Neural progenitor cell (in vitro differentiated cells): ENCODE measurements around the gene SPAG9. TPM values are rescaled to one million over a fixed set of nuclear protein-coding genes. Genes with fewer than 3 reads are reported as not detected.

Experiments used
- DNase-seq: peaks from one replicate; pipeline ENCODE4 v3.0.0-alpha.2; 2016; ENCODE audit warnings: low spot score
- H2AFZ ChIP-seq: fragments of 200-600 bp; sonication (generic); replicated peaks from 2 replicates; pipeline ENCODE4 v1.6.1; 2016; ENCODE audit warnings: antibody characterized with exemption
- H3F3A ChIP-seq: fragments of 200-600 bp; sonication (generic); 2 replicates; pipeline ENCODE4 v1.6.1; 2016; ENCODE audit warnings: antibody characterized with exemption, low read depth
- H3K27ac ChIP-seq: fragments of 200-600 bp; sonication (generic); 2 replicates; pipeline ENCODE4 v1.5.1; 2016; ENCODE audit warnings: mild to moderate bottlenecking
- H3K27me3 ChIP-seq: fragments of 200-600 bp; sonication (generic); 2 replicates; pipeline ENCODE4 v1.6.1; 2016; ENCODE audit warnings: mild to moderate bottlenecking, moderate library complexity
- H3K36me3 ChIP-seq: fragments of 200-600 bp; sonication (generic); 2 replicates; pipeline ENCODE4 v1.5.1; 2016
- H3K4me1 ChIP-seq: fragments of 200-600 bp; sonication (generic); 2 replicates; pipeline ENCODE4 v1.6.1; 2016; ENCODE audit warnings: mixed run types
- H3K4me2 ChIP-seq: fragments of 200-600 bp; sonication (generic); 2 replicates; pipeline ENCODE4 v1.6.1; 2016
- H3K4me3 ChIP-seq: fragments of 200-600 bp; sonication (generic); 2 replicates; pipeline ENCODE4 v1.5.1; 2016
- H3K79me2 ChIP-seq: fragments of 200-600 bp; sonication (generic); 2 replicates; pipeline ENCODE4 v1.6.1; 2016; ENCODE audit warnings: low read depth
- H3K9ac ChIP-seq: fragments of 200-600 bp; sonication (generic); 2 replicates; pipeline ENCODE4 v1.6.1; 2016
- H3K9me3 ChIP-seq: fragments of 200-600 bp; sonication (generic); 2 replicates; pipeline ENCODE4 v1.5.1; 2016; ENCODE audit warnings: low read depth
- H4K20me1 ChIP-seq: fragments of 200-600 bp; sonication (generic); 2 replicates; pipeline ENCODE4 v1.6.1; 2016; ENCODE audit warnings: low read depth
- H3K27ac Mint-ChIP-seq: 3 replicates; pipeline ENCODE4 v1.8.0; 2021; ENCODE audit warnings: mixed read lengths
- H3K27me3 Mint-ChIP-seq: 2 replicates; pipeline ENCODE4 v1.8.0; 2022; ENCODE audit warnings: low read depth, mild to moderate bottlenecking, inconsistent platforms, moderate library complexity, mixed read lengths; ENCODE audit not compliant: insufficient read depth
- H3K36me3 Mint-ChIP-seq: 3 replicates; pipeline ENCODE4 v1.8.0; 2021; ENCODE audit warnings: mixed read lengths
- H3K4me1 Mint-ChIP-seq: 3 replicates; pipeline ENCODE4 v1.8.0; 2021; ENCODE audit warnings: mixed read lengths
- H3K4me3 Mint-ChIP-seq: 3 replicates; pipeline ENCODE4 v1.8.0; 2021; ENCODE audit warnings: mild to moderate bottlenecking, moderate library complexity, mixed read lengths
- H3K9me3 Mint-ChIP-seq: 3 replicates; pipeline ENCODE4 v1.8.0; 2020; ENCODE audit warnings: mixed read lengths
- EZH2 ChIP-seq: fragments of 200-600 bp; sonication (generic); IDR thresholded peaks from 2 replicates; pipeline ENCODE4 v1.6.1; 2017; ENCODE audit warnings: antibody characterized with exemption, mild to moderate bottlenecking, moderate library complexity
- EZH2phosphoT487 ChIP-seq: fragments of 200-600 bp; sonication (generic); IDR thresholded peaks from 2 replicates; pipeline ENCODE4 v1.6.1; 2017; ENCODE audit warnings: antibody characterized with exemption
- total RNA-seq: library from RNA; depleted of rRNA; stranded (reverse); fragments of >200 nt; gene quantifications from 2 replicates; pipeline ENCODE4 v1.2.3, GENCODE V29; 2015; ENCODE audit warnings: low replicate concordance
- TF ChIP-seq, protein P1 (sequence below): fragments of 200-600 bp; sonication (generic); IDR thresholded peaks from 2 replicates; pipeline ENCODE4 v1.5.1; 2017; ENCODE audit warnings: antibody characterized with exemption, mild to moderate bottlenecking

Gene SPAG9
- total RNA-seq, 1 donor from 2014 or later: 99.5 TPM

DNA sequence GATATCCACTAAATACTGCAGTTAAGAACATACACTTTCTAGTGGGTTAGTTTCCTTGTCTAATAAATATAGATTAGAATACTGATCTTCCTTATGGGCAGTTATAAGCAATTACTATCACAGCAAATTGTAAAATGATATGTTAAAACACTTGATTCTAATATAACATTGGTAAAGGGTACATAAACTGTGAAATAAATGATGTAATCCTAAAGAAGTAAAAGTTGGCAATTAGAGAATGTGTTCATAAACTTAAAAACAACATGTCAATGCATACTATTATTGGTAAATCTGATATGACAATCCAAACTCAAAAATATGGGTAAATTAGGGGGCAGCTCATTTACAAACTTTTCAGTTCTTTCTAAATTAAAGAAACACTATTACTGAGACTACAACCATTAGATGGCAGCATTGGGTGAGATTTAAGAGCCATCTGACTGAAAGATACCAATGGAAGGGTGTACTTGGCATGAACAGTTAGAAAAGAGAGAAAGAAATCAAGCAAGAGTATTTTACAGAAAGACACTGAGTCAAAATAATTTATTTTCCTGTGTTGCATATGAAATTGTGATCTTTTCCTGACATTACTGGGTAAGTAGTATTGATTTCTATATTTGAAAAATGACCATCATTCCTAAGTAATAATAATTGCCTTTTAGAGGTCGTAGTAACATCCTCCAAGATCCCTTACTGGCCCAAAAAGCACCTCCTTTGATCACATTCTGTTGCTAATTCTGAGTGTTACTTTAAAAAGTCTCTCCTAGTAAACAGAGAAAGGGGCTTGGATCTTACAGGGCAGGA is 119.6 kb downstream of the SPAG9 start:
- Histone ChIP-seq H3K4me1 (no peaks in the 10 kb centered on the region), H4K20me1 (no peaks in the 10 kb centered on the region), H3K36me3 (peaks cover 27% of the 10 kb centered on the region), H3K4me2 (no peak overlapping the region), H3K9ac (no peak overlapping the region), H3K27ac (no peak overlapping the region), H3K9me3 (no peaks in the 10 kb centered on the region), H3K79me2 (no peaks in the 10 kb centered on the region), H3F3A (peaks cover 9% of the 10 kb centered on the region), H3K4me3 (no peak overlapping the region), H3K27me3 (no peaks in the 10 kb centered on the region), H2AFZ (no peak overlapping the region)
- TF ChIP-seq EZH2phosphoT487 (no peak), EZH2 (no peak)
- TF ChIP-seq, protein P1, sequence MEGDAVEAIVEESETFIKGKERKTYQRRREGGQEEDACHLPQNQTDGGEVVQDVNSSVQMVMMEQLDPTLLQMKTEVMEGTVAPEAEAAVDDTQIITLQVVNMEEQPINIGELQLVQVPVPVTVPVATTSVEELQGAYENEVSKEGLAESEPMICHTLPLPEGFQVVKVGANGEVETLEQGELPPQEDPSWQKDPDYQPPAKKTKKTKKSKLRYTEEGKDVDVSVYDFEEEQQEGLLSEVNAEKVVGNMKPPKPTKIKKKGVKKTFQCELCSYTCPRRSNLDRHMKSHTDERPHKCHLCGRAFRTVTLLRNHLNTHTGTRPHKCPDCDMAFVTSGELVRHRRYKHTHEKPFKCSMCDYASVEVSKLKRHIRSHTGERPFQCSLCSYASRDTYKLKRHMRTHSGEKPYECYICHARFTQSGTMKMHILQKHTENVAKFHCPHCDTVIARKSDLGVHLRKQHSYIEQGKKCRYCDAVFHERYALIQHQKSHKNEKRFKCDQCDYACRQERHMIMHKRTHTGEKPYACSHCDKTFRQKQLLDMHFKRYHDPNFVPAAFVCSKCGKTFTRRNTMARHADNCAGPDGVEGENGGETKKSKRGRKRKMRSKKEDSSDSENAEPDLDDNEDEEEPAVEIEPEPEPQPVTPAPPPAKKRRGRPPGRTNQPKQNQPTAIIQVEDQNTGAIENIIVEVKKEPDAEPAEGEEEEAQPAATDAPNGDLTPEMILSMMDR: peak; percentile 72
- no peaks in the 10 kb centered on the region for H3K27me3 Mint-ChIP-seq
- peaks cover 18% of the 10 kb centered on the region for H3K36me3 Mint-ChIP-seq
- DNase-seq: peak; percentile 70
- H3K27ac Mint-ChIP-seq: no peak overlapping the region
- H3K4me3 Mint-ChIP-seq: no peak overlapping the region
- H3K4me1 Mint-ChIP-seq: no peaks in the 10 kb centered on the region
- H3K9me3 Mint-ChIP-seq: no peaks in the 10 kb centered on the region

DNA sequence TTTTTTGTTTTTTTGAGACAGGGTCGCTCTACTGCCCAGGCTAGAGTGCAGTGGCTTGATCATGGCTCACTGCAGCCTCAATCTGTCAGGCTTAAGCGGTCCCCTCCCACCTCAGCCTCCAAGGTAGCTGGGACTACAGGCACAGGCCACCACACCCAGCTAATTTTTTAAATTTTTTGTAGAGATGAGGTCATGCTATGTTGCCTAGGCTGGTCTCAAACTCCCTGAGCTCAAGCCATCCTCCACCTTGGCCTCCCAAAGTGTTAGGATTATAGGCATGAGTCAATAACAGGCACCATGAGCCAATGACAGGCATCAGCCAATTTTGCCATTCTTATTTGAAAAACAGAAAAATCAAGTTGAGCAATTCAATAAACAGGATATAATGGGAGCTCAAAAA is 125.0 kb downstream of the SPAG9 start:
- peaks cover 38% of the 10 kb centered on the region for H3K36me3 ChIP-seq
- no peak overlapping the region for H2AFZ ChIP-seq
- no peak overlapping the region for H3K27ac Mint-ChIP-seq
- H3K4me1 Mint-ChIP-seq: no peaks in the 10 kb centered on the region
- DNase-seq: no peak
- H3K27me3 ChIP-seq: no peaks in the 10 kb centered on the region
- H3K4me2 ChIP-seq: no peak overlapping the region
- no peak overlapping the region for H3K4me3 ChIP-seq
- H3K27me3 Mint-ChIP-seq: peaks cover 2% of the 10 kb centered on the region
- H3K9me3 Mint-ChIP-seq: no peaks in the 10 kb centered on the region
- H3K9me3 ChIP-seq: no peaks in the 10 kb centered on the region
- no peak overlapping the region for H3K4me3 Mint-ChIP-seq
- H4K20me1 ChIP-seq: no peaks in the 10 kb centered on the region
- H3K4me1 ChIP-seq: no peaks in the 10 kb centered on the region
- no peaks in the 10 kb centered on the region for H3F3A ChIP-seq
- H3K79me2 ChIP-seq: no peaks in the 10 kb centered on the region
- H3K27ac ChIP-seq: no peak overlapping the region
- no peak for TF ChIP-seq EZH2phosphoT487
- TF ChIP-seq, protein P1: no peak
- no peak for TF ChIP-seq EZH2
- no peak overlapping the region for H3K9ac ChIP-seq
- peaks cover 29% of the 10 kb centered on the region for H3K36me3 Mint-ChIP-seq

DNA sequence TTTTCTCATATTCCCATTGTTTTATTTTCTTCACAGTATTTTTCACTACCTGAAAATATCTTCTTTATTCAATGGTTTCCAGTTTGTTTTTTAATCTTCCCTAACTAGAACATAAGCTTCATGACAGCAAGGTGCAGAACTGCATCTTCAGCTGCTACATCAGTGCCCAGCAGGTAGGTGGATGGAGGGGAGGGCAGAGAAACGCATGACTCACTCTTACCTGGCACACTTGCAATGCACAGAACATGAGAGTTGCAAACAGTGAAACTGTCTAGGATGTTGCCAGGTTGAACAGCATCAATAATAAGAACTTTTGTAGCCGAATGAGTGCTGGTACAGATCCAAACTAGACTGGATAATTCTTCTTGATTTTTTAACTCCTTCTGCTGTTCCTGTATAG is 127.1 kb downstream of the SPAG9 start:
- H3K36me3 Mint-ChIP-seq: peaks cover 34% of the 10 kb centered on the region

More for the DNA sequence above, 127.1 kb downstream of the SPAG9 start:
- TF ChIP-seq, protein P1: no peak
- TF ChIP-seq EZH2 (no peak), EZH2phosphoT487 (no peak)
- DNase-seq: no peak
- Histone ChIP-seq H3F3A (peaks cover 5% of the 10 kb centered on the region), H3K9ac (no peak overlapping the region), H3K27me3 (no peaks in the 10 kb centered on the region), H3K4me1 (no peaks in the 10 kb centered on the region), H3K27ac (no peak overlapping the region), H3K79me2 (no peaks in the 10 kb centered on the region), H2AFZ (no peak overlapping the region), H4K20me1 (no peaks in the 10 kb centered on the region), H3K9me3 (no peaks in the 10 kb centered on the region), H3K4me2 (no peak overlapping the region), H3K4me3 (no peak overlapping the region), H3K36me3 (peaks cover 29% of the 10 kb centered on the region)
- Mint-ChIP-seq H3K27me3 (peaks cover 2% of the 10 kb centered on the region), H3K27ac (no peak overlapping the region), H3K4me1 (no peaks in the 10 kb centered on the region), H3K9me3 (no peaks in the 10 kb centered on the region), H3K4me3 (no peak overlapping the region)
